ENCODE data around the gene SLC39A2. TPM values are rescaled to one million over a fixed set of nuclear protein-coding genes. Genes with fewer than 3 reads are reported as not detected.
A peak's percentile ranks its signal among the peaks of the same experiment; 100 is the strongest.

The SLC39A2 gene
- total RNA-seq, 1 donor from 2014 or later: not detected

- peaks cover 55% of the 10 kb centered on the region for H3K36me3 ChIP-seq
- peaks cover 28% of the 10 kb centered on the region for H3K4me1 ChIP-seq
- ATAC-seq: no peak
- H3K9me3 ChIP-seq: no peaks in the 10 kb centered on the region
- no peaks in the 10 kb centered on the region for H3K27me3 ChIP-seq (ENCODE audit: low read depth)
- no peak overlapping the region for H3K27ac ChIP-seq
- no peak overlapping the region for H3K4me3 ChIP-seq
- intact Hi-C loops (cut with DNase I): no loop called here
- DNase-seq: no peak
- TF ChIP-seq CTCF (IDR thresholded peaks at IDR 0.05): no peak
These were observed 19.2 kb downstream of the SLC39A2 start for GRCh38 chr14:21018286-21018685.

DNA sequence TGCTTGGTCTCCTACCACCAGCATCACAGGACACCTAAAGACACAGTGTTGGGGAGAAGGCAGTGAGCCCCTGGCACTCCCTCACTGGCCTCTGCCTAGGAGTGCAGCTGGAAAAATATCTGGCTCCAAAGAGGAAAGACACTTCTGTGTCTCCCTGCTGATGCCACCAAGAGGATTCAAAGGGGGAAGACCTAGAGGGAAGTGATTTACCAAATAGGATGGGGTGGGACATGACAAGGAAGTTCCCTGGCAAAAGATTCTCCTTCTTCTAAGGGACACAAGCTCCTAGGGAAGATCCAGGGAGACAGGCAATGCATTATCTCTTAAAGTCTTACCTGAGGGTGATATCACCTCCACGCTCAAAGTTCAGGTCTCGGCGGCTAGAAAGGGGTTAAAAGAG is 19.7 kb downstream of the SLC39A2 start:
- H3K36me3 ChIP-seq: peaks cover 55% of the 10 kb centered on the region
- DNase-seq (no peak), ATAC-seq (no peak)
- H3K9me3 ChIP-seq: no peaks in the 10 kb centered on the region
- TF ChIP-seq CTCF (IDR thresholded peaks at IDR 0.05): no peak
- no peaks in the 10 kb centered on the region for H3K27me3 ChIP-seq (ENCODE audit: low read depth)
- H3K4me1 ChIP-seq: peaks cover 28% of the 10 kb centered on the region
- intact Hi-C loops (cut with DNase I): no loop called here
- H3K4me3 ChIP-seq: no peak overlapping the region
- H3K27ac ChIP-seq: no peak overlapping the region

DNA sequence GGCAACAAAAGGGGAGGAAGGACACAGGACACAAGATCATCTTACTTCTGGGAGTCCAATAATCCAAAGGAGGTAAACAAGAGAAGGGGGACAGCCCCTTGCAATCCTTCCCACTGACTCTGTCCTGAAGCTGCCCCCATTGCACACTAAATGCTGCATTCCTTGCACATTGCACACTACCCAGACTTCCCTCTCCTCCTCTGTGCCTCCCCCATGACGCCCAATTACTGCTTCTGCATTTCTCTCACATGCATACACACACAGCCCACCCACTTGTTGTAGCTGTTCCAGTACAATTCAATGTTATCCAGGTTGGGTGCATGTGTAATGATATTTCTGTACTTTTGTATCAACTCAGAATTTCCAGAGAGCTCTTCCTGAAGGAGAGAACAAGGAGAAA is 20.3 kb downstream of the SLC39A2 start:
- Histone ChIP-seq H3K36me3 (peaks cover 55% of the 10 kb centered on the region), H3K4me1 (peaks cover 28% of the 10 kb centered on the region), H3K27me3 (ENCODE audit: low read depth) (no peaks in the 10 kb centered on the region), H3K9me3 (no peaks in the 10 kb centered on the region), H3K4me3 (no peak overlapping the region), H3K27ac (no peak overlapping the region)
- no peak for TF ChIP-seq CTCF (IDR thresholded peaks at IDR 0.05)
- intact Hi-C loops (cut with DNase I): no loop called here
- ATAC-seq (no peak), DNase-seq (no peak)

- H3K36me3 ChIP-seq: peaks cover 55% of the 10 kb centered on the region
- intact Hi-C loops (cut with DNase I): loop anchor here (5.0 kb wide), 1 partner anchor 76 kb away; the partner anchor contains the start of gene ZNF219
These were observed 22.0 kb downstream of the SLC39A2 start for GRCh38 chr14:21020977-21021545.

DNA sequence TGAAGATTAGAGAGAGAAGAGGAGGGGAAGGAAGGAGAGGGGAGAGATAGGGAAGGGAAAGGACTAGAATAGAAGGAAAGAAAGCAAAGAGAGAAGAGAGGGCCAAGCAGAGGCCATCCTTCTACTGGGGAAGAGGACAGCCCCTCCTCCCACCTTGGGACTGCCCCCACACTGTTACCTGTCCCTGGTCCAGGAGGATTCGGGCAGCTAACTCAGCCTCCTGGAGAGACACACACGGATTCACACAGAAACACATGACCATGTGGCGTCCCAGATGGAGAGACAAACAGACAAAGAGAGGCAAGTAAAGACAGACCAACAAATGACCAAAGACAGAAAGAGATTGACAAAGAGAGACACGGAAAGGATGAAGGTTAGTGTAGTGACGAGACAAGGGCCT is 23.6 kb downstream of the SLC39A2 start:
- Histone ChIP-seq H3K4me1 (peaks cover 20% of the 10 kb centered on the region), H3K9me3 (no peaks in the 10 kb centered on the region), H3K36me3 (peaks cover 46% of the 10 kb centered on the region), H3K4me3 (peak overlapping the region; percentile 90), H3K27me3 (ENCODE audit: low read depth) (no peaks in the 10 kb centered on the region), H3K27ac (peak overlapping the region; percentile 4)
- intact Hi-C loops (cut with DNase I): loop anchor here (5.0 kb wide), 1 partner anchor 75 kb away; the partner anchor contains the start of gene ZNF219
- DNase-seq (no peak), ATAC-seq (no peak)
- no peak for TF ChIP-seq CTCF (IDR thresholded peaks at IDR 0.05)

More at GRCh38 chr14:21020977-21021545, 22.0 kb downstream of the SLC39A2 start:
- Histone ChIP-seq H3K27me3 (ENCODE audit: low read depth) (no peaks in the 10 kb centered on the region), H3K4me3 (no peak overlapping the region), H3K4me1 (peaks cover 22% of the 10 kb centered on the region), H3K9me3 (no peaks in the 10 kb centered on the region), H3K27ac (no peak overlapping the region)
- DNase-seq (no peak), ATAC-seq (no peak)
- TF ChIP-seq CTCF (IDR thresholded peaks at IDR 0.05): no peak
